ENCODE measurements around the gene PTPN1. TPM values are rescaled to one million over a fixed set of nuclear protein-coding genes. Genes with fewer than 3 reads are reported as not detected.

Gene PTPN1
- total RNA-seq, 4 donors from 2014 or later = 22.2 to 107 (median 42.7) TPM

- ATAC-seq (ENCODE audit: low FRiP score) = no peak
These were observed 27.7 kb upstream of the PTPN1 start for GRCh38 chr20:50482396-50482981.

GRCh38 chr20:50484271-50484976 is 25.8 kb upstream of the PTPN1 start:
- ATAC-seq (ENCODE audit: low FRiP score) (no peak), DNase-seq (ENCODE audit: low spot score) (no peak)
- no peak for TF ChIP-seq CTCF (IDR thresholded peaks at IDR 0.05)

More at GRCh38 chr20:50482396-50482981, 27.7 kb upstream of the PTPN1 start:
- no peak for TF ChIP-seq CTCF (IDR thresholded peaks at IDR 0.05)
- no peak for DNase-seq (ENCODE audit: low spot score)

DNA sequence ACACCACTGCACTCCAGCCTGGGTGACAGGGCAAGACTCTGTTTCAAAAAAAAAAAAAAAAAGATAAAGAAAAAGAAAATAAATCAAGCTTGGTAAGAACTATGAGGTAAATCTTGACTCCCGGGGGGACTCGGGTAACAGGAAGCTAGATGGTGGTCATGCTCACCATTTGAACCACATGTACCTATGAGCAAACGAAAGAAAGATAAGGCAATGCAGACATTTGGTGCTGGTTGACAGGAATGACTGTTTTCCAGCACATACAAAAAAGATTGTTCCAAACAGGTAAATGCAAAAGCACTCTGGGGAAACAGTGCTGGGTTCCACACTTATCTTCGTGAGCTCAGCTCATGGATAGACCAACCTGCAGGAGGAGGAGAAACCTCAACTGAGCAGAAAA is 22.8 kb upstream of the PTPN1 start:
- ATAC-seq (ENCODE audit: low FRiP score) = no peak
- no peak for TF ChIP-seq CTCF (IDR thresholded peaks at IDR 0.05)
- DNase-seq (ENCODE audit: low spot score) = no peak

DNA sequence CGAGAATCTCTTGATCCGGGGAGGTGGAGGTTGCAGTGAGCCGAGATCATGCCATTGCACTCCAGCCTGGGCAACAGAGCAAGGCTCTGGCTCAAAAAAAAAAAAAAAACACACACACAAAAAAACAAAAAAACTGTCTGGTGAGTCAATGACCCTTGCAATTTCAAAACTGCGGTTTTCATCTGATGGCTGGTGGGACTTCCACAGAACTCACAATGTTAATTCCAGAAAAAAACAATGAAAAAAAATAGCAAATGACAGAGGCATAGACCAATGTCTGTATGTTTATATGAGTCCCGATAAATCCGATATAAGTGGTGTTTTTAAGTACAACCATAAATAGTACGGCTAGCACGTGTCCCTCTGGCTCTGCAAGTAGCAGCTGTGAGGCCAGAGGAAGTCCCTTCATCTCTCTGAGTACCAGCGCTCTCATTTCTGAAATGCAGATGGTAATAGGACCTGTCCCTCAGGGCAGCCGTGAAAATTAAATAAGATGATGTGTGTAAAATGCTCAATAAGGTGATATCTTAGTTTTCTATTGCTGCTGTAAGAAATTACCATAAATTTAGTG is 21.9 kb upstream of the PTPN1 start:
- ATAC-seq (ENCODE audit: low FRiP score) (no peak), DNase-seq (ENCODE audit: low spot score) (no peak)
- TF ChIP-seq CTCF (IDR thresholded peaks at IDR 0.05) = no peak

GRCh38 chr20:50491168-50491567 is 19.0 kb upstream of the PTPN1 start:
- DNase-seq (ENCODE audit: low spot score) (no peak), ATAC-seq (ENCODE audit: low FRiP score) (no peak)
- no peak for TF ChIP-seq CTCF (IDR thresholded peaks at IDR 0.05)

GRCh38 chr20:50491926-50492634 is 18.1 kb upstream of the PTPN1 start:
- TF ChIP-seq CTCF (IDR thresholded peaks at IDR 0.05) = no peak
- ATAC-seq (ENCODE audit: low FRiP score) (peak; percentile 61), DNase-seq (ENCODE audit: low spot score) (no peak)

All from omental fat pad (tissue), 4 donors.